ENCODE measurements around the gene POPDC2. TPM values are rescaled to one million over a fixed set of nuclear protein-coding genes. Genes with fewer than 3 reads are reported as not detected.

POPDC2 gene
- total RNA-seq, 1 donor from 2014 or later = 2.1 TPM

DNA sequence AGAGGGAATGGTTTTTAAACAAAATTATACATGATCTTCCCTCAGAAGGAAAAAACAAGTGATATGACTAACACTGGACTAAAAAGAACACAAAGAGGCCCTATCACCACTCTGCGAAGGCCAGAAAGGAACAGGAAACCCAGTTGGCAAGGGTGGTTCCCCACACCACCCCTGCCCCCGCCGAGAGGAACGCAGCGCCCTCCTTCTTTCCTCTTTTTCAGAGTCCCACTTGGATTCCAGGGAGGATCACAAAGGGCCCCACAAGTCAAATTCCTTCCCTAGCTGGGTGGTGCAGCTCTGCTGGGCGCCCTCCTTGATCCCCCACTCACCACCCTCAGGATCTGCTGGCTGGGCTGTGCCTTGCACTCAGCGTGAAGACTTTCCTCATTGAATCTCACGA lies 32.9 kb downstream of the POPDC2 start:
- H3K4me3 Mint-ChIP-seq (ENCODE audit: unreplicated experiment) = no peak overlapping the region

GRCh38 chr3:119626196-119626595 lies 34.2 kb downstream of the POPDC2 start:
- FAIRE-seq (no peak), DNase-seq (ENCODE audit: low read depth) (no peak)
- Histone ChIP-seq H4K20me1 (ENCODE audit: insufficient read depth, low read length) (no peaks in the 10 kb centered on the region), H3K9ac (ENCODE audit: low read length) (no peak overlapping the region), H3K9me3 (ENCODE audit: insufficient read depth, low read depth, low read length) (no peaks in the 10 kb centered on the region), H3K4me3 (ENCODE audit: insufficient read depth, low read depth, low read length) (no peak overlapping the region), H2AFZ (ENCODE audit: low read depth, low read length) (no peak overlapping the region), H3K36me3 (ENCODE audit: insufficient read depth, low read length) (no peaks in the 10 kb centered on the region), H3K4me2 (ENCODE audit: low read length) (no peak overlapping the region), H3K4me1 (ENCODE audit: insufficient read depth, low read length) (peaks cover 10% of the 10 kb centered on the region), H3K27me3 (ENCODE audit: insufficient read depth, low read length) (no peaks in the 10 kb centered on the region), H3K27ac (ENCODE audit: low read depth, low read length) (no peak overlapping the region), H3K79me2 (ENCODE audit: insufficient read depth, low read length) (no peaks in the 10 kb centered on the region)
- peaks cover 27% of the 10 kb centered on the region for H3K4me1 Mint-ChIP-seq (ENCODE audit: low read depth, unreplicated experiment)
- H3K9me3 Mint-ChIP-seq (ENCODE audit: unreplicated experiment) = no peaks in the 10 kb centered on the region
- TF ChIP-seq CTCF (IDR thresholded peaks at IDR 0.05; ENCODE audit: insufficient read depth, low read depth, low read length) (no peak), EZH2 (IDR thresholded peaks at IDR 0.05; ENCODE audit: insufficient read depth, low read length) (no peak)
- H3K27me3 Mint-ChIP-seq (ENCODE audit: low read depth, unreplicated experiment) = peaks cover 10% of the 10 kb centered on the region
- H3K27ac Mint-ChIP-seq (ENCODE audit: unreplicated experiment) = no peak overlapping the region
- H3K36me3 Mint-ChIP-seq (ENCODE audit: low read depth, unreplicated experiment) = no peaks in the 10 kb centered on the region
- H3K4me3 Mint-ChIP-seq (ENCODE audit: unreplicated experiment) = no peak overlapping the region

More for the DNA sequence above, 32.9 kb downstream of the POPDC2 start:
- Histone ChIP-seq H3K4me2 (ENCODE audit: low read length) (no peak overlapping the region), H4K20me1 (ENCODE audit: insufficient read depth, low read length) (no peaks in the 10 kb centered on the region), H3K9ac (ENCODE audit: low read length) (no peak overlapping the region), H3K27me3 (ENCODE audit: insufficient read depth, low read length) (no peaks in the 10 kb centered on the region), H2AFZ (ENCODE audit: low read depth, low read length) (no peak overlapping the region), H3K79me2 (ENCODE audit: insufficient read depth, low read length) (no peaks in the 10 kb centered on the region), H3K4me1 (ENCODE audit: insufficient read depth, low read length) (peaks cover 10% of the 10 kb centered on the region), H3K9me3 (ENCODE audit: insufficient read depth, low read depth, low read length) (no peaks in the 10 kb centered on the region), H3K27ac (ENCODE audit: low read depth, low read length) (no peak overlapping the region), H3K4me3 (ENCODE audit: insufficient read depth, low read depth, low read length) (no peak overlapping the region), H3K36me3 (ENCODE audit: insufficient read depth, low read length) (no peaks in the 10 kb centered on the region)
- FAIRE-seq = no peak
- H3K4me1 Mint-ChIP-seq (ENCODE audit: low read depth, unreplicated experiment) = peaks cover 35% of the 10 kb centered on the region
- TF ChIP-seq EZH2 (IDR thresholded peaks at IDR 0.05; ENCODE audit: insufficient read depth, low read length) = no peak
- TF ChIP-seq CTCF (IDR thresholded peaks at IDR 0.05; ENCODE audit: insufficient read depth, low read depth, low read length) = no peak
- peaks cover 3% of the 10 kb centered on the region for H3K27me3 Mint-ChIP-seq (ENCODE audit: low read depth, unreplicated experiment)
- no peak for DNase-seq (ENCODE audit: low read depth)
- no peaks in the 10 kb centered on the region for H3K36me3 Mint-ChIP-seq (ENCODE audit: low read depth, unreplicated experiment)
- H3K9me3 Mint-ChIP-seq (ENCODE audit: unreplicated experiment) = no peaks in the 10 kb centered on the region
- no peak overlapping the region for H3K27ac Mint-ChIP-seq (ENCODE audit: unreplicated experiment)

- FAIRE-seq (no peak), DNase-seq (ENCODE audit: low read depth) (no peak)
- Histone ChIP-seq H3K9ac (ENCODE audit: low read length) (no peak overlapping the region), H3K4me2 (ENCODE audit: low read length) (no peak overlapping the region), H3K27ac (ENCODE audit: low read depth, low read length) (no peak overlapping the region), H3K4me3 (ENCODE audit: insufficient read depth, low read depth, low read length) (no peak overlapping the region), H3K4me1 (ENCODE audit: insufficient read depth, low read length) (peaks cover 7% of the 10 kb centered on the region), H3K36me3 (ENCODE audit: insufficient read depth, low read length) (no peaks in the 10 kb centered on the region), H4K20me1 (ENCODE audit: insufficient read depth, low read length) (no peaks in the 10 kb centered on the region), H3K9me3 (ENCODE audit: insufficient read depth, low read depth, low read length) (no peaks in the 10 kb centered on the region), H3K79me2 (ENCODE audit: insufficient read depth, low read length) (no peaks in the 10 kb centered on the region), H3K27me3 (ENCODE audit: insufficient read depth, low read length) (no peaks in the 10 kb centered on the region), H2AFZ (ENCODE audit: low read depth, low read length) (peak overlapping the region; percentile 17)
- Mint-ChIP-seq H3K27ac (ENCODE audit: unreplicated experiment) (no peak overlapping the region), H3K4me1 (ENCODE audit: low read depth, unreplicated experiment) (peaks cover 22% of the 10 kb centered on the region), H3K27me3 (ENCODE audit: low read depth, unreplicated experiment) (peaks cover 13% of the 10 kb centered on the region), H3K9me3 (ENCODE audit: unreplicated experiment) (no peaks in the 10 kb centered on the region), H3K4me3 (ENCODE audit: unreplicated experiment) (no peak overlapping the region), H3K36me3 (ENCODE audit: low read depth, unreplicated experiment) (no peaks in the 10 kb centered on the region)
- TF ChIP-seq CTCF (IDR thresholded peaks at IDR 0.05; ENCODE audit: insufficient read depth, low read depth, low read length) (no peak), EZH2 (IDR thresholded peaks at IDR 0.05; ENCODE audit: insufficient read depth, low read length) (no peak)
These were observed 34.8 kb downstream of the POPDC2 start for GRCh38 chr3:119625451-119626153.

Measured in astrocyte (in vitro differentiated cells and primary cell).